GM18502 (cell line): ENCODE data around the gene BACH2.
"Not testable (repeated sequence)": the region's sequence is repeated elsewhere in the genome, so short reads cannot be mapped to it uniquely, and the experiment has no call there.

Experiments used
- ATAC-seq: cut with Tn5 transposase; IDR thresholded peaks from one replicate; pipeline ENCODE4 v1.9.1; 2021; ENCODE audit warnings: mild to moderate bottlenecking; ENCODE audit not compliant: unreplicated experiment, poor library complexity

The BACH2 gene

GRCh38 chr6:90167514-90168379 lies 128.9 kb downstream of the BACH2 start:
- ATAC-seq: no peak

- not testable (repeated sequence) for ATAC-seq
Observed at GRCh38 chr6:90166155-90166924, 130.3 kb downstream of the BACH2 start.

- no peak for ATAC-seq
Observed at GRCh38 chr6:90162648-90163387, 133.8 kb downstream of the BACH2 start.

GRCh38 chr6:90160013-90160412 lies 136.6 kb downstream of the BACH2 start:
- ATAC-seq: no peak

- ATAC-seq: no peak
Observed at GRCh38 chr6:90159452-90159851, 137.2 kb downstream of the BACH2 start.

GRCh38 chr6:90158936-90159335 lies 137.7 kb downstream of the BACH2 start:
- no peak for ATAC-seq

GRCh38 chr6:90157441-90157840 lies 139.2 kb downstream of the BACH2 start:
- no peak for ATAC-seq

- no peak for ATAC-seq
Observed at GRCh38 chr6:90156861-90157260, 139.8 kb downstream of the BACH2 start.

- ATAC-seq: no peak
Observed at GRCh38 chr6:90154755-90155470, 141.7 kb downstream of the BACH2 start.

- ATAC-seq: no peak
Observed at GRCh38 chr6:90151576-90152422, 144.8 kb downstream of the BACH2 start.

- ATAC-seq: no peak
Observed at GRCh38 chr6:90149280-90149679, 147.4 kb downstream of the BACH2 start.

- no peak for ATAC-seq
Observed at GRCh38 chr6:90148867-90149266, 147.8 kb downstream of the BACH2 start.

GRCh38 chr6:90146921-90147649 lies 149.6 kb downstream of the BACH2 start:
- ATAC-seq: no peak

GRCh38 chr6:90146024-90146423 lies 150.6 kb downstream of the BACH2 start:
- no peak for ATAC-seq

- no peak for ATAC-seq
Observed at GRCh38 chr6:90144928-90145555, 151.6 kb downstream of the BACH2 start.

- peak; percentile 80 for ATAC-seq
Observed at GRCh38 chr6:90144396-90144795, 152.2 kb downstream of the BACH2 start.

- ATAC-seq: no peak
Observed at GRCh38 chr6:90140683-90141082, 156.0 kb downstream of the BACH2 start.

- no peak for ATAC-seq
Observed at GRCh38 chr6:90139272-90139817, 157.3 kb downstream of the BACH2 start.
